Skeletal muscle cell (primary cell): ENCODE measurements around the gene SDC1.

Experiments used
- DNase-seq: peaks from one replicate; pipeline ENCODE4 v3.0.0-alpha.2; 2010; ENCODE audit warnings: low read depth
- H3K4me3 ChIP-seq: 2 replicates; pipeline ENCODE4 v1.5.1; 2011; ENCODE audit warnings: low read depth, mild to moderate bottlenecking, control low read depth, low read length, moderate library complexity

The SDC1 gene

DNA sequence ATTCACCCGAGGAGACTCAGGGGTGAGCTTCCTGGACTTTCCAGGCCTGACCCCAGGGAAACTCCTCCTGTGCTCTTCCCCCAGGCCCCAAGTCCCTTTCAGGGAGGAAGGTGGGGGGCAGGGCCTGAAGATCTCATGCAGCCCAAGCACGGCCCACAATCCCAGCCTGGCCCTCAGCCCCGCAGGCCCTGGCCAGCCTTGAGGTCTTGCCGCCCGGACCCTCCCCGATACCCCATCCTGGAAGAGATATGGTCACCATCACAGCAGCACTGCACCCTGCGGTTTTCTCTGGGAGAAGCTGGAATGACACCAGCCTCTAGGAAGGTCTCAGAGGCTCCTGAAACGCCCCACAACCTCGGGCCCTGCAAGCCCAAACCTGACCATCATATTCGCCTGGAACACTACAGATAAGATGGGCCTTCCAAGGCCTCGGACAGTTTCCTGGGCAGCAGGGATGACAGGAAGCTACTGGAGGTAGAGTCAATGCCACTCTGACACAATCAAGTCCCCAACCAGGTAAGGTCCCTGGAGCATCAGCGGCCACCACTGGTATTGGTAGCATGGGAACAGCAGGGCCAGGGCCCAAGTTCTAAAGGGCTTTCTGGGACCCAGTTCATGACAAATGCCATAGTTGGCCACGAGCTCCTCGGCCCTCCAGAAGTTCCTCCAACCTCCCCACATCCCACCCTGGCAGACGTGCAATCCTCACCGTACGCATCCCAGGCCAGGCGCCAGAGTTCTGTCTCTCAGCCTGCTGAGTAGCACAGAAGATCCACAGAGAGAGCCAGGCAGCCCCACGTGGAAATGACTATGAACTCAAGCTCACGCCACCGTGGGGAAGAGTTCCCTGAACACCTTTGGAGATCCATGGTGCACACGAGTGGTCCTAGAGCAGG, 8.6 kb downstream of the SDC1 start:
- no peak overlapping the region for H3K4me3 ChIP-seq
- no peak for DNase-seq

DNA sequence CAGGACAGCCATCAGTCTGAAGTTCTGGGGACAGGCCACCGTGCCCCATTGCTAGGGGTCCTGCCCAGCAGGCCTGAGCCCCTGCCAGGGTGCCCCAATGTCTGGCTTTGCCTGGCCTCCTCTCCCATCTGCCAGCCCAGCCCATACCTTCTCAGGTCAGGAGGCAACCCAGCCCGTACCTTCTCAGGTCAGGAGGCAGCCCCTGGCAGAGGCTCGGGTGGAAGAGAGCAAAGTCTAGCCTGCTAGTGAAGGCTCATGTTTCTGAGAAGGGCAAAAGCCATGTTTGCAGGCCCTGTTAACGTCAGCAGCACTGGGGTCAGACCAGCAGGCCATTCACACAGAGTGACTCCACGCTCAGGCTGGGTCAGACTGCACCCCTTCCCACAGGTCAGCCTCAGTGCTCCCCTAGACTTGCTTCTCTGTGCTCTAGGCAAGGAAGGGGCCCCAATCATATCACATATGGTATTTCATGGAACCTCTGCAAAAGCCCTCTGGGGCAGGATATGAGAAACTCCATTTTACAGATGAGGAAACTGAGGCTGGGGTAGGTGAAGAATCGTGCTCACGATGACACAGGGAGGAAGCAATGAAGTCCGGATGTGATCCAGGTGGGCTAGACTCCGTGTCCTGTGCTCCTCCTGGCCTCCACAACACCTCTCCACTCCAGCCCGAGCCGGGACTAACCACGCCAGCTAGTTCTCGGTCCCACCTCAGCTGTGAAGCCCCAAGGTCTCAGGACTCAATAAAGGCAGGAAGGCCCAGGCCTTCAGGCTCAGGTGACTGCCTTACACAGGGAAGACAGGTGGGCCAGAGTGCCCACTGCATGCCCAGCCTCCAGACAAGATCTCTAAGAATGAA, 9.5 kb downstream of the SDC1 start:
- no peak overlapping the region for H3K4me3 ChIP-seq
- DNase-seq: no peak

DNA sequence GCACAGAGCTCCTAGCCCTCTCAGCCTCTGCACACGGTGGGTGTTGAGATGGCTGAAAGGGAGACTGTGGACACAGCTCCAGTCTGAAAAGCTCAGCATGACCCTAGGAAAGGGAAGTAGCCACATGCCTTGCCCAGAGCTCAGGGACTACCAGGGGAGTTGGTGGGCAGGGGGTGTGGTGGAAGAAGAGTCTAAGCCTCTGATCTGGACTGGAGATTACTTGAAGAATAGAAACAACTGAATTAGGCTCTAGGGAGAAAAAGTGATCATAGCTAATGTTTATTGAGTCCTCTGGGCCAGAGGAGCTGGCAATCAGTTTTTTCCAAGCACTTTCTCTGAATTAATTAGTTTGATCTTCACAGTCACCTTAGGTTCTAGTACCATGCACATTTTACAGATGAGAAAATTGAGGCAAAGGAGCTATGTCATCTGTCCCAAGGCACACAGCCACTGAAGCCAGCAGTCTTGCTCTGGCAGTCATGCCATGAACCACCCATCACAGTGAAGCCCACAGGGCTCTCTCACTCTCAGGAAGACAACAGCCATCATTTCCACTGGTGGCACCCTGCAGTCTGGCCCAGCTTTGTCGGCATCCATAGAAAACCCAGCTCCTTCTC, 10.3 kb downstream of the SDC1 start:
- no peak for DNase-seq

DNA sequence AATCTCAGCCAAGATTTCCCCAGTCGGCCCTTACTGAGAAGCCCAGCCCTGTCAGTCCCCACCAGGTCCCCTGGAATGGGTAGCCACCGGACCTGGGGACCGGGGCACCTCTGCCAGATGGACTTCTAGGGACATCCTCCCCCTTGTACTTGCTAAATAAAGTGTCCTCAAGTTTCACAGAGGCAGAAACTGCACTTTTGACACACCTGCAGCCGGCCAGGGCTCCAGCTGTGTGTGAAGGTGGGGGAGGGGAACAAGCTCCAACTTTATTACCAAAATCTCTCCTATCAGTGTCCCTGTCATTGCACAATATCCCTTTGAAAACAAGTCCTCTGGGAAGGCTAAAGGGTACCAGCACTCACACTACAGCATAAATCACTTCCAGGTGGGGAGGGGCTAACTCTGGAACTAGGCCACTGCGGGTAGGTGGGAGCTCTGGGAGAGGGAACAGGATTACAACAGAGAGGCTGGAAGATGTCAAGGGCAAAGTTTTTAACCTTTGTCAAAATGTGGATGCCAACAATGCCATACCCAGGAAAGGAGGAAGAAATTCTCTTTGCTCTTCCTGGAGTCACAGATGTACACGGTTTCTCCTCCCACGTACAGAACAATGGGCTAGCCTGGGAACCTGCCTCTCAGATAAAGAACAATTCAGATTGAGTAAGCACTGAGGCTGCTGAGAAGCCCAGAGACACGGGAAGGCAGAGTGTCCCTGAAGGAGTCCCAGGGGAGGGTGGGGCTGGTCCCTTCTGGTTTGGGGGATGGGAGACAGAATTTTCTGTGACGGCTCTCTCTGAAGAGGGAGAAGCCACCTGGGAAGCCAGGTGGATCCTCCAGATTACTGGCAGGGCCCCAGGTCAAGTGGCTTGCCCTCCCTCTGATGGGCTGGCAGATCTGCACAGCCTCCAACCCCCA, 11.0 kb downstream of the SDC1 start:
- DNase-seq: no peak
- no peak overlapping the region for H3K4me3 ChIP-seq

More for the DNA sequence above, 10.3 kb downstream of the SDC1 start:
- H3K4me3 ChIP-seq: no peak overlapping the region

DNA sequence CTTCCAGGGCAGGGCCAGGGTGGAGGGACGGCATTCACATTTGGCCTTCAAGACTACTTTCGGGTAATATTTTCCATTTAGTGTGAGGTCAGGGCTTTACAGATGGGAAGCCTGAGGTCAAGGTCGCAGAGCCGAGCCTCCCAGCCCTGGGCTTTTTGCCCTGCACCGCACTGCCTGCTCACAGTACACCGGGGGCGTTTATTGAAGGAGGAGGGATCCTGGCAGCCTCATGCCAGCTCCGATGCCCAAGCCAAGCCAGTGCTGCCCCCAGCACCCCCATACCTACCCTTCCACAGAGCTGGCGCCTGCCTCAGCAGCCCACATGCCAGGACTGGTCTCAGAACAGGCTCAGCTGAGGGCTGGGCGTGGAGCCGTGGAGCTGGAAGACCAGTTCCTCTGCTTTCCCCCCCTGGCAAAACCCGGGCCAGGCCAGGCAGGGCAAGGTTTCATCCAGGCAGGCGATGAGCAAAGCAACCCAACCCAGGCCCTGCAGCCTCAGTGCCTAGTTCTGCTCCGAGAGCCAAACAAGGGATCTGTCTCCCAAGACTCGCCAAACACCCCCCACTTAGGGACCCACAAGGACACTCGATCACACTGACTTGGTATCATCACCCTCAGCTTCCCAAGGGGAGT, 11.9 kb downstream of the SDC1 start:
- DNase-seq: no peak
- H3K4me3 ChIP-seq: no peak overlapping the region

DNA sequence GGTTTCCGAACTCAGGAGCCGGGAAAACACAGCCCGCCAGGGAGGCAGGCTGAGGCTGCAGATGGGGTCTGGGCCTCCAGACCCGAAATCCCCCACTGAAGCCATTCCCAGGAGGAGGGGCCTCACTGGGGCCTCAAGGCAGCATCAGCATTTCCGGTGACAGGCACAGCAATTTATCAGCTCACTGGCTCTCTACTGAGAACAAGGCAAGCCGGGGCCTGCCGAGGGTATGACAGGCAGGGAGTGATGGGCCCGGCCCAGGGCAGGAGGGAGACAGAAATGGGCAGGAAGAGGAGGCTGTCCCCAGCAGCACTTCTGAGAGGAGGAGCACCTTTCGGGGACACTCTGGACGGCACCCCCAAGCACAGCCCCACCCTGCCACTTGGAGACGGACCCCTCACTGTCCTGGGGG, 12.5 kb downstream of the SDC1 start:
- peak; percentile 25 for DNase-seq
- no peak overlapping the region for H3K4me3 ChIP-seq

DNA sequence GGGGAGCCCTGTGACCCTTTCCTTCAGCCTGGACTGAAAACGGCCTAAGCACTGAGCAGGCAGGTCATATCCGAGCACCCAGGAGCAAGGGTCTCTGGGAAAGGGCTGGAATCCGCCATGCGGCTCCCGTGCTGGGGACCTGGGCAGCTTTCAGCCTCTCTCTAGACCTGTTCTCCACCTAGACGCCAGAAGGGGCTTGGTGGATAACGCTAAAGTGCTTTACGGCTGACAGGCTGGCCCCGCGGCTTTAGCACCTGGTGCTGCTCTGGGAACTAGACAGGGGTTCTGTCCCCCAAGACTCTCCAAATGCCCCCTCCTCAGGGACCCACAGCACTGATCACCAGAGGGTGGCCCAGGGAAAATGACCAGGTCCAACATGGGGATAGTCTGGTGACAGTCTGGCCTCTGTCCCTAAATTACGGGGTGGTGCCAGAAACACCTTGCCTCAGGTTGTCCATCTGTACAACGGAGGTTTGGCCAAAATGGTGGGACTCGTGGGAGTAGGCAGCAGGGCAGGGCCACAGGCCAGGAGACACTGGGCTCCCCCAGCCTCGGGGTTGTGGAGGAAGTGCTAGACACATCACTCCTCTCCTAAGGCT, 13.0 kb downstream of the SDC1 start:
- DNase-seq: no peak
- no peak overlapping the region for H3K4me3 ChIP-seq

DNA sequence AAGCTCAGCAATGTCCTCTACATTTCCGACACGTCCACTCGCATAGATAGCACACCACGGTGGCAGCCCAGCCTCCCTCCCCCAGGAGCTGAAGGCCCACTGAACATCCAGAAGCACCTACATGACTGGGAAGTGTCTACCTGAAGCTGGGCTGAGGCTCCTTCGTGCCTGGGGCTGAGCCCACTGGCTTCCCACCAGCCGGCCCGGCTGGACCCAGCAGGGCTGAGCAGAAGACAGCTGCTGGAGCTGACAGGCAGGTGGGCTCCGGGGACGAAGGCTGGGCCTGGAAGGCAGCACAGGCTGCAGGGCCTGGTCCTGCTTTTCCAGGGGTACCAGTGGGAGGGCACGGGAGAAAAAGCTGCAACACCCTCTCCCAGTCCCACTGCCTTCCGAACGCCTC, 13.5 kb downstream of the SDC1 start:
- H3K4me3 ChIP-seq: no peak overlapping the region
- DNase-seq: no peak

DNA sequence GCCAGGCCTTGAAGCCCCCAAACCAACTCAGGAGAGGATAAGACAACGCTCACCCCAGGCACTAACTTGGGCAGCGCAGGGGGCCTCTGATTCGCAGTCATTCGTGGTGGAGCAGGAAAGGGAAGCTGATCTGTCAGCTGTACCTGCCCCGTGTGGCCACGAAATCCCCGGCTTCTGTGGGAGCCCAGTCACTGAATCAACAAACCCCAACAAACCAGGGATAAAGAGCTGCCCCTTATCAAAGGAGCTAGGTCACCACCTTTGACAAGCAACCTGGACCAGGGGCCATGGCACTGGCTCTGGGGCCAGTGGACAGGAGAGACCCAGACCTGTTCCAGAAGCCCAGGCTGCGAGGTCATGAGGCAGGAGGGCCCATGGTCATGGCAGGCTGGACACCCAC, 14.5 kb downstream of the SDC1 start:
- no peak overlapping the region for H3K4me3 ChIP-seq
- no peak for DNase-seq

DNA sequence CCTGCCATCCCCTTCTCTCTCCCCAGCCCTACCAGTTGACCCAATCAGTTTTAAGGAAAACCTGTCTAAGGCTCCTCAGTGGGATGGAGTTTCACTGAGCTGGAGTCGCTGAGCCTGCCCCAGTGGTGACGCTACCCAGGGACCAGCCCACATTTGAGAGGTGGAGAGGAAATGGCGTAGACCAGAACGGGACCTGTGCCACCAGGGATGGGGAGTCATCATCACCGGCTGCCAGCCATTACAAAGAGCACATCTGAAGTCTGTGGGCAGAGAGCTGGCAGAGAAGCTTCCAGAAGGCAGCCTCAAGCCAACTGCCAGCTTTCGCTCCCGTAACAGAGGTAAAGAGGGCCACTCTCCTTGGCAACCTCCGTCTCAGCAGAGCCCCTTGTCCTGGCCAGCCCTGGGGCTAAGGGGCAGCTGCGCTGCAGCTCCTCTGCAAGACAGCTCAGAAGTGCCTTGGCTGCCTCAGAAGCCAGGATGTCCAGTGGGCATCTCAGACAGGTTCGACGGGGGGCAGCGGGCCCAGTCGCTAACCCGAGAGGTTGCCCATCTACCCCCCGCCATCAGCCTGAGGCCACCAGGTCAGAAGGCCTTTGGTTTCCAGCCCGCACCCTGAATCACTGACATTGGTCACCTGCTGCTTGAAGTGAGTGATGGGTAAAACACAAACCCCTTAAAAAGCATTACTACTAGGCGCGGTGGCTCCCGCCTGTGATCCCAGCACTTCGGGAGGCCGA, 15.4 kb downstream of the SDC1 start:
- no peak for DNase-seq

DNA sequence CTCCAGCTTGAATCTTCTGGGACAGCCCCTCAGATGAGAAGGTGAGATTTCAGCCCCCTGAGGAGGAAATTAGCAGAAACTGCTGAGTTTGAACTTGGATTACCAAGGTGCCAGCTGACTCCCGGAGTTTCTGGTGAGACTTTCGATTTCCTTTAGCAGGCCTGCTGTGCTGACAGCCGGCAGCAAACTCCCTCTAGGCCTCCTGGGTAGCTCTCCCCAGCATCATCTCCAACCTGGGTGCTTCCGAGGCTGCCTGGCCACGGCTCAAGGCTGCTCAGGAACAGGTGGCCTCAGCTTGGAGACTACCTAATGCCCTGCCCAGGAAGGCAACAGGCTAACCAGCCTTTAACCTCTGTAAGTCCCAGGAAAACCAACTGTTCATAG, 16.5 kb downstream of the SDC1 start:
- H3K4me3 ChIP-seq: no peak overlapping the region
- no peak for DNase-seq

More for the DNA sequence above, 15.4 kb downstream of the SDC1 start:
- H3K4me3 ChIP-seq: no peak overlapping the region

DNA sequence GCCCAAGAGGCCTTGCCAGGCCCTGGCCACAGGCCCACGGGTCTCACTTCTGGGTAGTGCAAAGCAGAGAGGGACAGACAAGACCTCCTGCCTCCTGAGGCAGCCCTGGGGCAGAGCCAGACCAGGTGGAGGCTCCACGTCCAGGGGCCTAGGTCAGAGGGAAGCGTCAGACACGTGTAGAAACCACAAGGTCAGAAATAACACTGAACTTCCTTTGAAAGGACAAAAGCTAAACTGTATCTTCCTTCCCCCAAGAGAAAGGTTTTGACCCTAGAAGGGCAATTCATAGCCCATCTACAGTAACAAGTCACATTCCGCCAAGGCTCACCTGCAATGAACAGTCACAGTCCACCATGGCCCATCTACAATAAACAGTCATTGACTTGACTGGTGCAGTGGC, 17.9 kb downstream of the SDC1 start:
- no peak for DNase-seq
- no peak overlapping the region for H3K4me3 ChIP-seq

DNA sequence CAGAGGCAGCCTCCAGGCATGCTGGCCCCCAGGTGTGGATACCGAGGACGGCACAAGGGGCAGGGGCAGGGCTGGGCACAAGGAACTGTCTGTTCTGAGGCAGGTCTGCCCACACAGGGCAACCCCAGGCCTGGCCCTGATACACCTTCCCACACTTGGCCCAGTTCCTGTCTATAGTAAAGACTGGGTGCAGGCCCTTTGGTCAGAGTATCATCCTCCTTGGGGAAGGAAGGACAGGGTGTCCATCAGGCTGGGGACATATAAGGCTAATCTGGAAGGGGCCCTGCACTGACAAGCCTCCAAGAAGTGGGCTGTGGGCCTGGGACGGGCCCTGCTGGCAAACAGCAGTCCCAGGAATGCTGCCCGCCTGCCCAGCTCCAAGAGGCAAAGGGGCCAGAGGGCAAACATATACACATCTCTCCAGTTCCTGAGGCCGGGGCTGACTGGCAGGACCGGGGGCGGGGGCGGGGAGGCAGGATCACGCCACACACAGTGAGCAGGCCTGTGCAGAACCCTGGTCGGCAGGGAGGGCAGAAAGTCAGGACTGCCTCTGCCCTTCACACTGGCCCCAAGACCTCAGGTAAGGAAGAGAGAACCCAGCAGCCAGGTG, 18.9 kb downstream of the SDC1 start:
- no peak for DNase-seq

DNA sequence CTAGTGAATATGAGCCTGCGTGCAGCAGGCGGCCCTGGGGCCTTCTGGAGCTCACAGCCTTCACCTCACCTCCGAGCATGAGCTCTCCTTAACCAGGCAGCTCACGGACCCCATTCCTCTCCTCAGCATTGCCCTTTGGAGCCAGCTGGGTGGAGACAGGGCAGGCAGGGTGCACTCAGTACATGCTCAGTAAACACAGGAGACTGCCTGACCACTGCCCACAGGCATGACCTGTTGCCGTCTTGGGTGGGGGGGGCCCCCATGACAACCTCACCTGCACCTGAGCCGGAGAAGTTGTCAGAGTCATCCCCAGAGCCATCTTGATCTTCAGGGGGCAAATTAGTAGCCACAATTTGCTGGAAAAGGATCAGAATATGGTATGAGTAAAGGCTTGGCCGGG, 19.9 kb downstream of the SDC1 start:
- no peak for DNase-seq
- no peak overlapping the region for H3K4me3 ChIP-seq

More for the DNA sequence above, 18.9 kb downstream of the SDC1 start:
- no peak overlapping the region for H3K4me3 ChIP-seq

DNA sequence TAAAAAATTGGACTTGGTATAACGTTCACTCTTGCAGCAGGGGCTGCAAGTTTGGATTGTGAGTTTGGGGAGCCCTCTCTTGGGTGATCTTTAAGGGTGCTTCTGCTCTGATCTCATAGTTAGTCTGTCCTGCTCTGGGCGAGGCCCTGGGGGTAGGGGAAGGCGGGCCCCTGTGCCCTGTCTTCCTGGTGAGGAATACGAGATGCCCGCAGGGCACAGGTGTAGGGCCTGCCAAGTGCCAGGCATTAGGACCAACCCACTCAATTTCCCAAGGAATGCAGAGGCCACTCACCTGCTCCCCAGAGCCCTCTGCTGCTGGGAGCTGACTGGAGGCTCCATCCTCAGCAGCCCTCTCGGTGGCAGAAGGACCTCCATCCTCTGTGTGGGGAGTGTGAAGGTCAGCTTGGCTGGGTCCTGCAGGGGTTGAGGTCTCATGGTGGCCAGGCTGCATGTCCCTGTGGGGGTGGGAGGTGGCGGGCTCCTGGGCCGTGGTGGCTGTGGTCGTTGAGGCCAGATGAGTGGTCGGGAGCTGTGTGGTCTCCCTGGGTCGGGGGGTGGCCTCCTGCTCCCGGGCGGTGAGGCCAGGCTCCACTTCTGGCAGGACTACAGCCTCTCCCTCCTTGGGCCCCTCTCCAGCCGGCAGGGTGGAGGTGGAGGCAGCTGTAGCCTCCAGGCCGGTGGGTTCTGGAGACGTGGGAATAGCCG, 21.3 kb downstream of the SDC1 start:
- no peak overlapping the region for H3K4me3 ChIP-seq
- no peak for DNase-seq

DNA sequence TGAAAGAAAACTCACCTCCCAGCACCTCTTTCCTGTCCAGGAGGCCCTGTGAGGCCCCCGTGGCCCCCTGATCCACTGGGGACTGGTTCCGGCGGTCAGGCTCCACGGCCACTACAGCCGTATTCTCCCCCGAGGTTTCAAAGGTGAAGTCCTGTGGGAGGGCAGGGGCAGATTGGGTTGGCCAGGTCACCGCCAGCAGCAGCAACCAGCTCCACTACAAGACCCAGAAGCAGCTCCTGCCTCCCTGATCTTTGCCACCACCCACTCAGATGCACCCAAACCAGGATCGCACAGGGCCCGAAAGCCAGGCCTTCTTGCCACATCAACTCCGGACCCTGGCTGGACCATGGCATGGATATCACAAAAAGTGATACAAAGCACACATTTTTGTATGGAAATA, 21.9 kb downstream of the SDC1 start:
- no peak overlapping the region for H3K4me3 ChIP-seq

DNA sequence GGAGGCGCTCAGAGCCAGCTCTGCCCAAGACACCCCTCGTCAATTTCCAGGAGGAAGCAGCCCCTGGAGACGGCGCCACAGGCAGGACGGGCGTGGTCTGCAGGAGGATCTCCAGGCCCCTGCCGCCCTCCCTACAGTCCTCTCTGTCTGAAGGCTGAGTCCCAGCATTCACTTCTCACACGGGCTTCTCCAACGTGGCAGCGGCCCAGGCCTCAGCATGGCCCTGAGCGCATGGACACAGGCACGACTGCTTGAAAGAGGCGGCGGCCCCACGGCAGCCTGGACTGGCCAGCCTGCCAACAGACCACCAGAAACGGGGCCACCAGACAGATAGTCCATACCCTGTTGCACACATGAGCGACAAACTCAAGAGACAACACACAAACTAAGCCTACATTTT, 23.3 kb downstream of the SDC1 start:
- H3K4me3 ChIP-seq: no peak overlapping the region
- no peak for DNase-seq

More for the DNA sequence above, 21.9 kb downstream of the SDC1 start:
- DNase-seq: no peak
